ENCODE measurements around the gene ATG5.

DNA sequence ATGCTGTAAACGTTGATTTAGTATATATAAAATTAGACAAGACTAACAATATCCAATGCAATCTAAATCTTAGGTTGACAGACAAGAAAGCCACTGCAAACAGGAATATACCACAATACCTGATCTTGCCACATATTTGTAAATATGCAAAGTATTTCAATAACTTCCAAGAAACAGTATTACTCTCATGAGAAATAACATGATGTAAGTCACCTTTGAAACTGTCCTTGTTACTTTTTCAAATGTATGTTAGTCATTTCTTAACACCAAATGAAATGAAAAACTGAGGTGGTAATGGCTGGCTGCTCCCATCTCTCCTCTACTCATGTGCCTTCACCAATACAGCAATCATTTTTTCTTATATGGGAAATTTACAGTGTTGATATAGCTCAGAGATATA lies 118.7 kb downstream of the ATG5 start:
- TF ChIP-seq, protein P1, sequence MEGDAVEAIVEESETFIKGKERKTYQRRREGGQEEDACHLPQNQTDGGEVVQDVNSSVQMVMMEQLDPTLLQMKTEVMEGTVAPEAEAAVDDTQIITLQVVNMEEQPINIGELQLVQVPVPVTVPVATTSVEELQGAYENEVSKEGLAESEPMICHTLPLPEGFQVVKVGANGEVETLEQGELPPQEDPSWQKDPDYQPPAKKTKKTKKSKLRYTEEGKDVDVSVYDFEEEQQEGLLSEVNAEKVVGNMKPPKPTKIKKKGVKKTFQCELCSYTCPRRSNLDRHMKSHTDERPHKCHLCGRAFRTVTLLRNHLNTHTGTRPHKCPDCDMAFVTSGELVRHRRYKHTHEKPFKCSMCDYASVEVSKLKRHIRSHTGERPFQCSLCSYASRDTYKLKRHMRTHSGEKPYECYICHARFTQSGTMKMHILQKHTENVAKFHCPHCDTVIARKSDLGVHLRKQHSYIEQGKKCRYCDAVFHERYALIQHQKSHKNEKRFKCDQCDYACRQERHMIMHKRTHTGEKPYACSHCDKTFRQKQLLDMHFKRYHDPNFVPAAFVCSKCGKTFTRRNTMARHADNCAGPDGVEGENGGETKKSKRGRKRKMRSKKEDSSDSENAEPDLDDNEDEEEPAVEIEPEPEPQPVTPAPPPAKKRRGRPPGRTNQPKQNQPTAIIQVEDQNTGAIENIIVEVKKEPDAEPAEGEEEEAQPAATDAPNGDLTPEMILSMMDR (IDR thresholded peaks at IDR 0.05; ENCODE audit: insufficient read depth, low read length, poor library complexity, severe bottlenecking), result no peak
- TF ChIP-seq EZH2phosphoT487 (conservative IDR thresholded peaks at IDR 0.05; ENCODE audit: low read length), result no peak

Measured in SU-DHL-6 (cell line).